A673 (cell line): ENCODE data around the gene CCDC6.
"Not testable (repeated sequence)": the region's sequence is repeated elsewhere in the genome, so short reads cannot be mapped to it uniquely, and the experiment has no call there.

Experiments
- CTCF ChIP-seq: fragments of 300-800, 200-600 bp; sonication (generic); conservative IDR thresholded peaks from 2 replicates; pipeline ENCODE4 v1.5.1; 2017; ENCODE audit warnings: low read depth, mild to moderate bottlenecking, antibody characterized with exemption, low read length, moderate library complexity, mixed read lengths
- EZH2 ChIP-seq: fragments of 200-600 bp; sonication (generic); IDR thresholded peaks from 2 replicates; pipeline ENCODE4 v1.6.1; 2017; ENCODE audit warnings: borderline replicate concordance, low read depth, mild to moderate bottlenecking, mixed read lengths, antibody characterized with exemption, low read length; ENCODE audit not compliant: poor library complexity, severe bottlenecking

GRCh38 chr10:59787032-59787431, 119.3 kb downstream of the CCDC6 start:
- not testable (repeated sequence) for TF ChIP-seq CTCF, EZH2
